NCI-H524 treated with DMSO at 0.1 percent for 48 hours (cell line): ENCODE results near the gene TMEM167A.

Source experiments
- DNase-seq: peaks from one replicate; lab custom pipeline; 2025; lab: John Stamatoyannopoulos, UW

Gene TMEM167A

GRCh38 chr5:83076742-83077661 is at the start of gene TMEM167A, which contains the start of gene XRCC4:
Gene TMEM167A, minus strand, starts transcription at chr5:83077394. Its CDS starts 71 bp downstream, at chr5:83077323.
Gene XRCC4, plus strand, starts transcription at chr5:83077547. Its CDS starts 27,373 bp downstream, at chr5:83104920.
- DNase-seq: peak; percentile 81

- no peak for DNase-seq
Measured at GRCh38 chr5:83126501-83126900, 49.3 kb upstream of the TMEM167A start.

GRCh38 chr5:83125560-83125959 is 48.4 kb upstream of the TMEM167A start:
- no peak for DNase-seq

GRCh38 chr5:83124593-83124992 is 47.4 kb upstream of the TMEM167A start:
- DNase-seq: no peak

GRCh38 chr5:83118976-83119375 is 41.8 kb upstream of the TMEM167A start:
- DNase-seq: no peak

GRCh38 chr5:83118471-83118870 is 41.3 kb upstream of the TMEM167A start:
- no peak for DNase-seq

GRCh38 chr5:83115816-83116215 is 38.6 kb upstream of the TMEM167A start:
- no peak for DNase-seq

GRCh38 chr5:83109380-83109779 is 32.2 kb upstream of the TMEM167A start:
- no peak for DNase-seq

GRCh38 chr5:83107692-83108420 is 30.7 kb upstream of the TMEM167A start:
- no peak for DNase-seq

- no peak for DNase-seq
Measured at GRCh38 chr5:83104021-83104420, 26.8 kb upstream of the TMEM167A start.

GRCh38 chr5:83102364-83102980 is 25.3 kb upstream of the TMEM167A start:
- DNase-seq: no peak

GRCh38 chr5:83101514-83101913 is 24.3 kb upstream of the TMEM167A start:
- no peak for DNase-seq

GRCh38 chr5:83099445-83099844 is 22.3 kb upstream of the TMEM167A start:
- no peak for DNase-seq

GRCh38 chr5:83099001-83099400 is 21.8 kb upstream of the TMEM167A start:
- DNase-seq: peak; percentile 75

- DNase-seq: no peak
Measured at GRCh38 chr5:83097689-83098231, 20.6 kb upstream of the TMEM167A start.

GRCh38 chr5:83096660-83097339 is 19.6 kb upstream of the TMEM167A start:
- no peak for DNase-seq

- no peak for DNase-seq
Measured at GRCh38 chr5:83095957-83096539, 18.9 kb upstream of the TMEM167A start.

- no peak for DNase-seq
Measured at GRCh38 chr5:83095163-83095956, 18.2 kb upstream of the TMEM167A start.

GRCh38 chr5:83093692-83094091 is 16.5 kb upstream of the TMEM167A start:
- no peak for DNase-seq

- no peak for DNase-seq
Measured at GRCh38 chr5:83092619-83093018, 15.4 kb upstream of the TMEM167A start.
